Measurements from ENCODE around the gene PLCH1. TPM values are rescaled to one million over a fixed set of nuclear protein-coding genes. Genes with fewer than 3 reads are reported as not detected.
"Not testable (repeated sequence)": the region's sequence is repeated elsewhere in the genome, so short reads cannot be mapped to it uniquely, and the experiment has no call there.

PLCH1 gene
- total RNA-seq, 1 donor from 2014 or later = 20.9 TPM

- DNase-seq (ENCODE audit: low spot score) = no peak
- Mint-ChIP-seq H3K27me3 (ENCODE audit: unreplicated experiment) (peaks cover 2% of the 10 kb centered on the region), H3K9me3 (ENCODE audit: unreplicated experiment) (no peaks in the 10 kb centered on the region), H3K4me3 (ENCODE audit: unreplicated experiment) (no peak overlapping the region), H3K36me3 (ENCODE audit: low read depth, unreplicated experiment) (no peaks in the 10 kb centered on the region), H3K27ac (ENCODE audit: unreplicated experiment) (no peak overlapping the region), H3K4me1 (ENCODE audit: unreplicated experiment) (peaks cover 4% of the 10 kb centered on the region)
- TF ChIP-seq CTCF (IDR thresholded peaks at IDR 0.05; ENCODE audit: unreplicated experiment) = no peak
Measured at GRCh38 chr3:155617346-155617925, 127.4 kb downstream of the PLCH1 start.

GRCh38 chr3:155615141-155615540, 129.7 kb downstream of the PLCH1 start:
- not testable (repeated sequence) for H3K36me3 Mint-ChIP-seq (ENCODE audit: low read depth, unreplicated experiment); H3K4me1 Mint-ChIP-seq (ENCODE audit: unreplicated experiment); H3K27me3 Mint-ChIP-seq (ENCODE audit: unreplicated experiment); DNase-seq (ENCODE audit: low spot score); H3K4me3 Mint-ChIP-seq (ENCODE audit: unreplicated experiment); H3K9me3 Mint-ChIP-seq (ENCODE audit: unreplicated experiment); H3K27ac Mint-ChIP-seq (ENCODE audit: unreplicated experiment)

- not testable (repeated sequence) for H3K4me1 Mint-ChIP-seq (ENCODE audit: unreplicated experiment); H3K27me3 Mint-ChIP-seq (ENCODE audit: unreplicated experiment); H3K36me3 Mint-ChIP-seq (ENCODE audit: low read depth, unreplicated experiment); H3K4me3 Mint-ChIP-seq (ENCODE audit: unreplicated experiment); DNase-seq (ENCODE audit: low spot score); H3K27ac Mint-ChIP-seq (ENCODE audit: unreplicated experiment); H3K9me3 Mint-ChIP-seq (ENCODE audit: unreplicated experiment)
Measured at GRCh38 chr3:155614410-155614809, 130.5 kb downstream of the PLCH1 start.

GRCh38 chr3:155611456-155611855, 133.4 kb downstream of the PLCH1 start:
- Mint-ChIP-seq H3K4me3 (ENCODE audit: unreplicated experiment) (no peak overlapping the region), H3K36me3 (ENCODE audit: low read depth, unreplicated experiment) (no peaks in the 10 kb centered on the region), H3K9me3 (ENCODE audit: unreplicated experiment) (no peaks in the 10 kb centered on the region), H3K27ac (ENCODE audit: unreplicated experiment) (no peak overlapping the region), H3K27me3 (ENCODE audit: unreplicated experiment) (no peaks in the 10 kb centered on the region), H3K4me1 (ENCODE audit: unreplicated experiment) (peaks cover 3% of the 10 kb centered on the region)
- no peak for DNase-seq (ENCODE audit: low spot score)
- no peak for TF ChIP-seq CTCF (IDR thresholded peaks at IDR 0.05; ENCODE audit: unreplicated experiment)

- Mint-ChIP-seq H3K36me3 (ENCODE audit: low read depth, unreplicated experiment) (no peaks in the 10 kb centered on the region), H3K4me1 (ENCODE audit: unreplicated experiment) (peaks cover 6% of the 10 kb centered on the region), H3K27ac (ENCODE audit: unreplicated experiment) (no peak overlapping the region), H3K4me3 (ENCODE audit: unreplicated experiment) (no peak overlapping the region), H3K27me3 (ENCODE audit: unreplicated experiment) (no peaks in the 10 kb centered on the region), H3K9me3 (ENCODE audit: unreplicated experiment) (no peaks in the 10 kb centered on the region)
- no peak for DNase-seq (ENCODE audit: low spot score)
- TF ChIP-seq CTCF (IDR thresholded peaks at IDR 0.05; ENCODE audit: unreplicated experiment) = no peak
Measured at GRCh38 chr3:155609586-155609985, 135.3 kb downstream of the PLCH1 start.

- no peak for DNase-seq (ENCODE audit: low spot score)
- H3K27ac Mint-ChIP-seq (ENCODE audit: unreplicated experiment) = no peak overlapping the region
Measured at GRCh38 chr3:155608228-155608920, 136.5 kb downstream of the PLCH1 start.

More at GRCh38 chr3:155608228-155608920, 136.5 kb downstream of the PLCH1 start:
- TF ChIP-seq CTCF (IDR thresholded peaks at IDR 0.05; ENCODE audit: unreplicated experiment) = no peak
- H3K36me3 Mint-ChIP-seq (ENCODE audit: low read depth, unreplicated experiment) = no peaks in the 10 kb centered on the region
- H3K4me1 Mint-ChIP-seq (ENCODE audit: unreplicated experiment) = peaks cover 6% of the 10 kb centered on the region
- no peaks in the 10 kb centered on the region for H3K9me3 Mint-ChIP-seq (ENCODE audit: unreplicated experiment)
- H3K4me3 Mint-ChIP-seq (ENCODE audit: unreplicated experiment) = no peak overlapping the region
- H3K27me3 Mint-ChIP-seq (ENCODE audit: unreplicated experiment) = no peaks in the 10 kb centered on the region

Data from endothelial cell (in vitro differentiated cells).